ENCODE data around the gene AURKAIP1. TPM values are rescaled to one million over a fixed set of nuclear protein-coding genes. Genes with fewer than 3 reads are reported as not detected.

AURKAIP1 gene
- total and polyA plus RNA-seq, 2 of the 13 experiments (the other 11 are each of a cell fraction or from before 2014, with no cell fraction given), result 69.5 to 175 TPM

GRCh38 chr1:1352786-1353388 lies 22.1 kb downstream of the AURKAIP1 start (continued):
- TF ChIP-seq NONO (IDR thresholded peaks at IDR 0.05), result no peak
- peak; percentile 0 for TF ChIP-seq NONO (CRISPR knock-in tag; conservative IDR thresholded peaks at IDR 0.05)
- TF ChIP-seq MAF1 (CRISPR knock-in tag; IDR thresholded peaks at IDR 0.05; ENCODE audit: borderline replicate concordance), result no peak
- TF ChIP-seq SMAD3 (CRISPR knock-in tag; IDR thresholded peaks at IDR 0.05), result no peak
- TF ChIP-seq ZSCAN31 (CRISPR knock-in tag; IDR thresholded peaks at IDR 0.05; ENCODE audit: low read depth), result no peak

GRCh38 chr1:1351511-1352427 lies 23.2 kb downstream of the AURKAIP1 start:
- H3K27ac ChIP-seq (ENCODE audit: extremely low read length, insufficient read depth, low read length), result no peak overlapping the region
- intact Hi-C loops (cut with micrococcal nuclease; ENCODE audit: unreplicated experiment), result no loop called here
- H3K36me3 ChIP-seq (replicated peaks in 1 of 2; ENCODE audit: control insufficient read depth in 1 of 2, insufficient read depth in 2 of 2, low read length in 2 of 2), result no peaks in the 10 kb centered on the region
- H3K4me1 ChIP-seq (ENCODE audit: insufficient read depth, low read length), result peaks cover 27% of the 10 kb centered on the region
- H3K9ac ChIP-seq (ENCODE audit: insufficient read depth, low read depth, low read length), result no peak overlapping the region
- ChIA-PET CTCF (ENCODE audit: low intra/inter-chr PET ratio, low total read pairs) (no interaction called here), POLR2A (interaction anchor here (0.8 to 1.8 kb wide), 4 partner anchors 9 to 81 kb away, joined by 3 to 7 read pairs (median 5); partner anchors contain the start of gene AURKAIP1)
- DNase-seq (ENCODE audit: low spot score) (no peak), FAIRE-seq (no peak), ATAC-seq (peak; percentile 1; the same call in 1 of the 3 replicates)
- no peaks in the 10 kb centered on the region for H3K9me3 ChIP-seq (ENCODE audit: low read length)
- H3K4me2 ChIP-seq (ENCODE audit: low read depth, low read length), result peak overlapping the region; percentile 32
- no TSS peak for BruUV-seq (replicated peaks)
- no peak overlapping the region for H2AFZ ChIP-seq (ENCODE audit: low read length)
- H3K4me3 ChIP-seq (replicated peaks in 1 of 3; ENCODE audit: insufficient read depth in 1 of 3, low read depth in 2 of 3, low read length in 3 of 3), result peak overlapping the region in 1 of 3 experiments; percentile 10; a peak in 2 of 6 replicates
- peaks cover 10% of the 10 kb centered on the region; the same call in 1 of the 2 replicates for H4K20me1 ChIP-seq (ENCODE audit: insufficient read depth, low read length)
- H3K27me3 ChIP-seq (ENCODE audit: control insufficient read depth in 1 of 2, insufficient read depth in 2 of 2, low read length in 2 of 2), result no peaks in the 10 kb centered on the region
- WGBS (ENCODE audit: low lambda C conversion rate), result 63% methylated on average over 10 of the region's 29 CpGs
- H3K79me2 ChIP-seq (ENCODE audit: insufficient read depth, low read length), result peaks cover 21% of the 10 kb centered on the region
- in situ Hi-C loops (cut with HindIII; ENCODE audit: extremely low pct_ligation_motif_present, low pct_unique_long_range_greater_than_20kb), result no loop called here
- TF ChIP-seq PRDM10 (CRISPR knock-in tag; IDR thresholded peaks at IDR 0.05; ENCODE audit: low read depth), result no peak
- TF ChIP-seq POLR2G (IDR thresholded peaks at IDR 0.05; ENCODE audit: low read depth, low read length), result 0 out of 2 replicates have a peak, but pooled peaks have one; percentile 1
- TF ChIP-seq ZNF574 (CRISPR knock-in tag; IDR thresholded peaks at IDR 0.05), result no peak
- no peak for TF ChIP-seq TBL1XR1 (IDR thresholded peaks at IDR 0.05; ENCODE audit: borderline replicate concordance, low read length, partially characterized antibody)
- no peak for TF ChIP-seq HDAC2 (CRISPR knock-in tag; IDR thresholded peaks at IDR 0.05)
- TF ChIP-seq PCBP1 (IDR thresholded peaks at IDR 0.05; ENCODE audit: borderline replicate concordance, low read depth, low read length), result 0 out of 2 replicates have a peak, but pooled peaks have one; percentile 13
- no peak for TF ChIP-seq ZEB1 (IDR thresholded peaks at IDR 0.05; ENCODE audit: insufficient replicate concordance, low read depth)
- no peak for TF ChIP-seq ATF2 (CRISPR knock-in tag; IDR thresholded peaks at IDR 0.05)
